Measurements from ENCODE around the gene SLC37A1.
A peak's percentile ranks its signal among the peaks of the same experiment; 100 is the strongest.

Gene SLC37A1

DNA sequence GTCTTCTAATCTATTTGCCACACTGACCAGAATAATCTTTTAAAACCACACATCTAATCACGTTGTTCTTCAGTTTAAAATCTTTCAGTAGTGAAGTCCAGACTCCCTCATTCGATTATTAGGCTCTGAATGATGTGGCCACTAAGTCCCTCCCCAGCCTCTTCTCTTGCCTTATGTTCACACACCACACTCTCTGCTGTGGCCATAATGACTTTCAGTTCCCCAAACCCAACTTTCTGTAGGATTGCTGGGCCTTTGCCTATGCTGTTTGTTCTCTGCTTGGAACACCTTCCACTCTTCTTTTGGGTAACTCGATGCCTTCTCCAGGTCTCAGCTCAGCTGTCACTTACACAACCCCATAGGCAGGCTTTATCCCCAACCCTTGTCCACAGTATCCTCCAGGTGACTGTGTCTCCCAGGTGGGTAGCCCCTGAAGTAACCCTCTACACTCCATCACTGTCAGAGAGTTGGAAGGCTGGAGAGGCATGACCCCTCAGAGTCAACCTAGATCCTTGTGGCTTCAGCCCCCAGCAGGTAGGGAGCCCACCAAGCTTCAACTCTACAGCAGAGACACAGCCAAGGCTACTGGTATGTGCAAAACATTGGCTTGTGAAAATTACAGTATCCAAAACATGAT lies 8.4 kb upstream of the SLC37A1 start:
- no peak for DNase-seq (ENCODE audit: low read depth in 3 of 3)

DNA sequence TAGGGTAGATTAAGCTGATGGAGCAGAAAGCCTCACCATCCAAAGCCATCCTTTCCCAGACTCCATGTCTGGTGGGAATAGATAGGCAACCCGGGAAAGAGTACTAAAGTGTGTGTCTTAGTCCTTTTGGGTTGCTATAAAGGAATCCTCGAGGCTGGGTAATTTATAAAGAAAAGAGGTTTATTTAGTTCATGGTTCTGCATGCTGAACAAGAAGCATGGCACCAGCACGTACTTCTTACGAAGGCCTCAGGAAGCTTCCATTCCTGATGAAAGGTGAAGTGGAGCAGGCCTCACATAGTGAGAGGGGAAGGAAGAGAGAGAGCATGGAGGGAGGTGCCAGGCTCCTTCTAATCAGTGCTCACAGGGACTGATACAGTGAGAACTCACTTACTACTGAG lies 6.2 kb upstream of the SLC37A1 start:
- DNase-seq (ENCODE audit: low read depth in 3 of 3): no peak

DNA sequence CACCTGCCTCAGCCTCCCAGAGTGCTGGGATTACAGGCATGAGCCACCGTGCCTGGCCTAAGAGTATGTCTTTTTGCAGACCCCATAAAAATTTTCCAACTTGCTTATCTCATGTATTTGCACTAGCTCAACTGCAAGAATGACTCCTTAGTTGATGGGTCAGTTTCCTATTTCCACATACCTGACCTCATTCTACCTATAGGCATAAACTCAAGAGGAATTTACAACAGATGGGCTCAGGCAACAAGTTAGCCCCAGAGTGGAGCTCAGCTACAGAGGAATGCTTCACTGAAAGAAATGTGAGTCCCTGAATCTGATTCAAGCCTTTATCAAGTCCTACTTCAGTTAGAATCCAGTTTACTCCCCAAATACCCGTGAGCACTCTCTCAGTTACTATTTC lies 5.3 kb upstream of the SLC37A1 start:
- no peak for DNase-seq (ENCODE audit: low read depth in 3 of 3)

DNA sequence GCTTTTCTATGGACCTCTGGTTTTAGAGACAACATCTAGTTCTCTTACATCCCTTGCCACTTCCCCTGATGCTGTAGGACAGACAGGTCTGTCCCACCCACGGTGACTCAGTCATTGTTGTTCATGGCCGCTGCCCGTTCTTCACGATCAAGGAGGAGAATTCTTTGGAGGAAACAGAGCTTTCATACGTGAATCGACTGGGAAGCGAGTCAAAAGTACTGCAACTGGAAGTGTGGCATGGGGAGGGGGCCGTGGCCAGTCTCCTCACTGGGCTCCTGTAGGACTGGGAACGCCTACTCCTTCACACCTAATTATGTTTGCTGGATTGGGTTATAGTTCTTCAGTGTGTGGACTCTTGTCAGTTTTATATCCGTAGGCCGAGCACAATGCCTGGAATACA lies 4.4 kb upstream of the SLC37A1 start:
- DNase-seq (ENCODE audit: low read depth in 3 of 3): no peak

DNA sequence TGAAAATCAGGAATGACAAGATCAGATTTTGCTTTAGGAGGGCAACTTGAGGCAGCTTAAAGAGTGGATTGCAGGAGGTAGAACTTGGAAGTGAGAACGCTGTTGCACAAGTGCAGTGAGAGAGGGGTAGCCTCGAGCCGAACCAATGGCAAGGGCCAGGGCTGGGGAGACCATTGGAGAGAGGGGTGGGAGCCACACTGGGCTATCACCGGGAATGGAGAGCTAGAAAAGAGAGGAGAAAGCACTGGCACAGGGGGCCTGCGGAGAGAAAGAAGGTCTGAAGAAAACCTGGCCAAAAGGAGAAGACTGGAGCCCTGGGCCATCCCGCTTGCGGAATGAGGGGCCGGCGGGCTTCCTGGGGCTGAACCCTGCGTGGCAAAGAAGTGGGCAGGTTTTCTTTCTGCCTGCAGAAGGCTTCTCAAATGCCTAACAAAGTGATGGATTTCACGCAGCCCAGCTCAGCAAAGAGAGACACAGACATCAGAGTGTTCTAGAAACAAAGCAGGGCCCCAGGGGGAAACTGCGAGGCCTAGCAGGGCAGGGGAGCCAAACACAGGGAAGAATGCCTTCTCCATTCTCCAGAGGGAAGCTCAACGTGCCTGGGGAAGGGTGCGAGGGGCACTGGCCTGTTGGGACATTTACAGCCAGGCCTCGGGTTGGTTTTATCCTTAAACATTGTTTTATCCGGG lies 1.2 kb upstream of the SLC37A1 start:
- no peak for DNase-seq (ENCODE audit: low read depth in 3 of 3)

DNA sequence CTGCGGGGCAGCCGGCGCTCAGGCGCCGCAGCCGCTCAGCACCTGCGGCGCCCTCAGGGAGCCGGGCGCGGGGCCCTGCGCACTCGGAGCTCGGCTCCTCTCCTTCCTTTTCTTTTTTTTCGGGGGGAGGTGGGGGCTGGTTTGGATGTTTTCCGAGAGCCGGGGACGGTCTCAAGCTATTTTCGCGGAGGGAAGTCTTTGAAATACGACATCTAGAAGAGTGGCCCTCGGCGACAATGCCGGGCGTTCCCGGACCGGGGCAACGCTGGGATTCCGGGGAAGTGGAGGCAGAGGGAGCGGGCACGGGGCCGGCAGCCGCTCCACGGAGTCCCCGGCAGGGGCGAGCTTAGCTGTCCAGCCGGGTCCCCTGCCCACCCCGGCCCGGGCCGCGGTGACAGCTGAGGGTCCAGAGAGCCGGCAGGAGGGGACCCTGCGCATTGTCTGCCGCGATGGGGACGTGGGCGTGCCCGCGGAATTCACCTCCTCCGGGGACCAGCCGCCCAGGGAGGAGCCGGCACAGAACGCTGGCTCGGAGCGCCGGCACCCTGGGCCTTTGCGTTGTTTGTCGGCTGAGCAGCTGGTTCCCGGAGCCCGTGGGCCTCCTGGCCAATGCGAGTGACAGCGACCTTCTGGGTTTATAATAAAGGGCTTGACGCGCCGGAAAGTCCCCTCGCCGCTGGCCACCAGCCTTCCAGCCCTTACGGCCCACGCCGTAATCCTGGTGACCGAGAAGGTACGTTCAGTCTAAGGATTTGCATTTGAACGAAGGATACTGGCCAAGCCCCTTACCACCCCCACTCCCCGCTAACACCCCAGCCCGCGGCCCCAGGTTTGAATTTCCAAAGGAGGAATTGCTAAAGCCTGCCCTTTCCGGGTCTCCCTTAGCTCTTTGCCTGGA lies 582 bp downstream of the SLC37A1 start:
- peak in 2 of 3 experiments; percentile 41 to 64 for DNase-seq (ENCODE audit: low read depth in 3 of 3)

DNA sequence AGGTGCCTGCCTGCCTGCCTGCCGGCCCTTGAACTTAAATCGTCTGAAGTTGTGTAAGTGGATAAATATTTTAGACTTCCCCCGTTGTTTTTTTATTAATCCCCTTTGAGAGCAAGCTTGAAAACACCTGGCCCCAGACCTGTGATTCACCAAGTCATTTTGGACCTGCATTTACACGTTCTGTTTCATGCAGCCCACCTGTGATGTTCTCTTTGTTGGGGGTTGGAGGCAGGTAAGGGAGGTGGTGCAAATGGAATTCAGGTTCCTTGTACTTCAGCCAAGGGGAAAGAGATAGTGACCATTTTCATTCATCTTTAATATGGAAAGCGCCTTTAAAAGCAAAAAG lies 1.2 kb downstream of the SLC37A1 start:
- no peak for DNase-seq (ENCODE audit: low read depth in 3 of 3)

DNA sequence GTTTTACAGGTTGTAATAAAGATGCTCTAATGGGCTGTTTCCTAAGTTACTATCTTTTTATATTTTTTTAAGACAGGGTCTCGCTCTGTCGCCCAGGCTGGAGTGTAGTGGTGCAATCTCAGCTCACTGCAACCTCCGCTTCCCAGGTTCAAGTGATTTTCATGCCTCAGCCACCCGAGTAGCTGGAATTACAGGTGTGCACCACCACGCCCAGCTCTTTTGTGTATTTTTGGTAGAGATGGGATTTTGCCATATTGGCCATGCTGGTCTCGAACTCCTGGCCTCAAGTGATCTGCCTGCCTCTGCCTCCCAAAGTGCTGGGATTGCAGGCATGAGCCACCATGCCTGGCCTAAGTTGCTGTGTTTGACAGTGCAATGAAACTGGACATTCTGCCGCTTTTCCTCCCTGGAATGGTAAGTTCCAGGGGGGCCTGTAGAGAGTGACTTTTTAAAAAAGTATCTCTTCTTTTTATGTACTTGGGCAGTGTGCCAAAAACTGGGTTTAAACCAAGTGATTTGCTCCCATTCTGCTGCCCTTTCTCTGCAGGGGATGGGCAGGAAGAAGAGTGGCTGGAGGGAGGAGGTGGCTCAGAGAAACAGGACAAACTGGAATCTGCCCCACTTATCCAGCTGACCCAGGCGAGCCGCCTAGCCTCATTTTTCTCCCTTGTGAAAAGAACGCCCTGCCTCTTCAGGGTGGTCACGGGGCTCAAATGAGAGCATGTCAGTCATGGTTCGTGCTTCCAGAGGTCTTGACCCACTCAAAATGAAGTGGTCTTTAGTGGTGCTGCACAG lies 2.3 kb downstream of the SLC37A1 start:
- DNase-seq (ENCODE audit: low read depth in 3 of 3): no peak

DNA sequence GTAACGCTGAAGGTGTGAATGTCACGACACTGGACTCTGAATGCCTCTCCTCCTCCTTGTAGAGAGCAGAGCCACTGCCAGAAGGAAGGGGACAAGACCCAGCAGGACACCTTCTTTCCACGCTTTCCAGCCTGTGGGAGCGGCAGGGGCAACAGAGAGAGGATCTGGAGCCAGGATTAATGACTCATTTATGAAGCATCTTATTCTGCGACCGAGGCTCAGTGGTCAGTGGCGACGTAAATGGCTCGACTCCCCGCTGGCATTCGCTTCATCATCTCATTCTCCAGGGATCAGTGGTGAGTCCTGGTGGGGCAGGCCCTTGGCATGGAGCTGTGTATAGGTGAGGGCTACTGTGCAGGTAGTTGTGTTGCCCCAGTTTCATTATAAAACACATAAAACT lies 4.6 kb downstream of the SLC37A1 start:
- DNase-seq (ENCODE audit: low read depth in 3 of 3): no peak

DNA sequence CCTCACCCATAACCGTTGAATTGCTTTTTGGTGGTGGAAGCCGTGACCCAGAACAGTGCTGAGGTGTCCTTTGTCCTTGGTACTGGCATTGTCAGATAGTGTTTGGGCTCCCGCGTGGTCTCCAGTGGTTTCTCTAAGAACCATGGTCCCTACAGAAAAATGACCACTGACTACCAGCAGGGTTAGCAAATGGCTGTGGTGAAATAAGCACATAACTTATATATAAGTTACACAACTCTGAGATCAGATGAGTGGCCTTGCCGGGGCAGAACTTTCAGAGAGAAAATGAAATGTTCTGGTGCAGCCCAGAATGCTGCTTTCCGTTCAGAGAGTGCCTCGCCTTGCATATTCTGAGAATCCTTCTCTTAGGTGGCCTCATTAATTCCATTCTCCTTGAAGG lies 5.0 kb downstream of the SLC37A1 start:
- DNase-seq (ENCODE audit: low read depth in 3 of 3): no peak

DNA sequence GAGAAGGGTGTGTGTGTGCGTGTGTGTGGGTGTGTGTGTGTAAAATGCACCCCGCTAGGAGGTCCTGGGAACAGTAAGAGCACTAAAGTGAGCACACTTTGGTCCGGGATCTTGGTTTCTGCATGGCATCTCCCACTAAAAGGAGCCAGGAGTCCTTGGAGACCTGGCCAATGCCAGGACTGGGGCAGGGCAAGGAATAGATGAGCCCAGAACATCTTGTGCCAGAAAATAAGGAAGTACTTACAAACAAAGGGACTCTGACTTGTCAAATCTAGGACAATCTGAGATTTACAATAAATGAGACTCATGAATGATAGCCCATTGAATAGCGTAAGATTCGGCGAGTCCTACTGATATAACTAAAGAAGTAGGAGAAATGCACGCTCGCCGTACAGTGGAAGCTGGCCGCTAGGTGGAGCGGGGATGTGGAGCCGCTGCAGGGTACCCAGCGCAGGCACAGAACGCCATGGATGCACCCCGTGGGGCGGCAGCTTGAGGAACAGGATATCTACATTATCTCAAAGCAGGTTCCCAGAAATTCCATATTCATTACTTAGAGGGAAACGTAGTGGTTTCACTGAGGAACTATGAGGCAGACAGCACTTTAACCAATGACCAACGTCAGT lies 7.1 kb downstream of the SLC37A1 start:
- DNase-seq (ENCODE audit: low read depth in 3 of 3): no peak

DNA sequence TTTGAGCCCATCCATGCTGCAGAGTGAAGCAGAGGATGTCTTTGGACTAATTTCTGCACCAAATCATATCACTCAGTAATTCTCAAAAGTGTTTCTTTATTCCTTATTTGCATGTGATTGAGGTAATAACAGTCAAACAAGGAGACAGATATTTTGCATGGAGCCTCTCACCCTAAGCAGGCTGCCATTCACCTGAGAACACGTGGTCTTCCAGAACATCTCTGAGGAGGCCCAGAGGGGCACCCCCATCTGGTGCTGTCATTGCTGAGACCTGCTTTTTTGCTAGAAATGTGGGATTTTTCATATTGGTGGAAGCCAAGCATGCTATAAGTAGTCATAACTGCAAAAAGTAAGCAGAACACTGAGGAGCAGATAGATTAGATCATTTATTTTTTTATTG lies 7.7 kb downstream of the SLC37A1 start:
- DNase-seq (ENCODE audit: low read depth in 3 of 3): no peak

DNA sequence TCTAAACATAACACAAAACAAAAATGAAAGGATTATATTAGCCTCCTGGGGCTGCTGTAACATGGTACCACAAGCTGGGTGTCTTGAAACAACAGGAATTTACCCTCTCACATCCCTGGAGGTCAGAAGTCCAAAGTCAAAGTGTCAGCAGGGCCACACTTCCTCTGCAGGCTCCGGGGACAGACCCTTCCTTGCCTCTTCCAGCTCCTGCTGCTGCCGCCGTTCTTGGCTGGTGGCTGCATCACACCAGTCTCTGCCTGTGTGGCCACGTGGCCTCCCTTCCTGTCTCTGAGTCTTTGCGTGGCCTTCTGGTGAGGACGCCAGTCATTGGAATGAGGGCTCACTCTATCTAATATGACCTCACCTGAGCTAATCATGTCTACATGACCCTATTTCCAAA lies 8.2 kb downstream of the SLC37A1 start:
- DNase-seq (ENCODE audit: low read depth in 3 of 3): no peak

DNA sequence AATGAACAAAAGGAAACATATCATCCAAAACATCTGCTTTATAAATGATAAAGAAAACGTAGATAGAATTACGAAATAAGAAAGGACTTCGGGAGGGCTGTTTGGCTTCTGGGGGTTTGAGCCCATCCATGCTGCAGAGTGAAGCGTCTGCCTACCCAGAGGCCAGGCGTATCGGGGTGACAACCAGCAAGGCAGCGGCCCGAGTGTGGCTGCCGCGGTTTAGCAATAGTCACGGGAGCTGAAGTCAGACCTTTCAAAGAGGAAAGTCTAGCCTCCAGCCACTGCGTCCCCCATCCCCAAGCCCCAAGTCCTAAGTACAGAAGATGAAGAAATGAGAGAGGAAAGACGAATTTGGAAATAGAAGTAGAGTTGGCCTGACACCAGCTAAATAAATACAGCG lies 8.6 kb downstream of the SLC37A1 start:
- DNase-seq (ENCODE audit: low read depth in 3 of 3): no peak

DNA sequence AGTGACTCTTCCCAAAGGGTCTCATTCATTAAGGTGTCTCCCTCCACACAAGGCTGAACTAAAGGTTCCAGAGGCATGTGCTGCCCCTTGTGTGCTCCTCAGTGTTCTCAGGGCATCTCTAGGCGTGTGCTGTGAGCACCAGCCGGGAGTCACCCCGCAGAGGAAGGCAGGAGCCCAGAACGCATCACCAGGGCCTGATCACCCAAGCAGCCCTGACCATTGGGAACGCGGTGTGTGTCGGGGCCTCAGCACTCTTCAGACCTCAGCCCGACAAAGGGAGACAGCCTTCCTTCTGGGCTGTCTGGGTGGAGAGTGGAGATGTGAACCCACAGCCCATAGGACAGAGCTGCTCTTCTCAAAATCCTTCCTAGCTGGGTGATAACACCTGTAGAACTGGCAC lies 9.1 kb downstream of the SLC37A1 start:
- no peak for DNase-seq (ENCODE audit: low read depth in 3 of 3)

DNA sequence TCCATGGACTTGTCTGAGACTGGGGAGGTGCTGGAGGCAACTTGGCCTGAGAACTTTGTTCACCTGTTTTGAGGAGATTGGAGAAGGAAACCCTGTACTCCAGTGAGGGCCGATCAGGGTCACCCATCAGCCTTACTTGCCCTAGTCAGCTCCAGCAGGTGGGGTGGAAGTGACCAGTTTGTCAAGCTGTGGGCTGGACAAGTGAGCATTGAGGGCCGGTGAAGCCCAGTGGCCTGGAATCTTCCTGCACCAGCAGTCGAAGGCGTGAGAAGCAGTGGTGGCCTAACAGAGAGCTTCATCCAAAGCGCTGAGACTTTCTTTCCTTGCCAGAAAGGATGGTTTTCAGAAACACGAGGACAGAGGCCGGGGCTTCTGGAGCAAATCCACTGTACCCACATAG lies 9.6 kb downstream of the SLC37A1 start:
- no peak for DNase-seq (ENCODE audit: low read depth in 3 of 3)

DNA sequence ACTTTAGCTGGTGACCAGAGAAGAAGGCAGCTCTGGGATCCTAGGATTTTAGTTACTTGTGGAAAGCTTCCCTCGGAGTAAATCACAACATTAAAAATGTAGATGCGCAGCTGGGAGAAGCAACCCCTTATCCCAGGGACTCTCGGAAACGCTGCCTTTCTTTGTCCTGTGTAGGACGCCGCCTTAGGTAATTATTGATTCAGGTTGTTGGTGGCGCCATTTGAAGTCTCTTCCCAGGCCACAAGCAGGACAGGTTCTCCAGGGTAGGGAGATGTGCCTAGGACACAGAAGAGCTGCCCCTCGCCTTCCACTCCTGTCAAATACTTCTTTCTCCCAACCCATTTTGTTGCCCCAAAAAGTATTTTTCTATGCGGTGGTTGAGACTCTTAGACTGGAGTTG lies 10.3 kb downstream of the SLC37A1 start:
- no peak for DNase-seq (ENCODE audit: low read depth in 3 of 3)

DNA sequence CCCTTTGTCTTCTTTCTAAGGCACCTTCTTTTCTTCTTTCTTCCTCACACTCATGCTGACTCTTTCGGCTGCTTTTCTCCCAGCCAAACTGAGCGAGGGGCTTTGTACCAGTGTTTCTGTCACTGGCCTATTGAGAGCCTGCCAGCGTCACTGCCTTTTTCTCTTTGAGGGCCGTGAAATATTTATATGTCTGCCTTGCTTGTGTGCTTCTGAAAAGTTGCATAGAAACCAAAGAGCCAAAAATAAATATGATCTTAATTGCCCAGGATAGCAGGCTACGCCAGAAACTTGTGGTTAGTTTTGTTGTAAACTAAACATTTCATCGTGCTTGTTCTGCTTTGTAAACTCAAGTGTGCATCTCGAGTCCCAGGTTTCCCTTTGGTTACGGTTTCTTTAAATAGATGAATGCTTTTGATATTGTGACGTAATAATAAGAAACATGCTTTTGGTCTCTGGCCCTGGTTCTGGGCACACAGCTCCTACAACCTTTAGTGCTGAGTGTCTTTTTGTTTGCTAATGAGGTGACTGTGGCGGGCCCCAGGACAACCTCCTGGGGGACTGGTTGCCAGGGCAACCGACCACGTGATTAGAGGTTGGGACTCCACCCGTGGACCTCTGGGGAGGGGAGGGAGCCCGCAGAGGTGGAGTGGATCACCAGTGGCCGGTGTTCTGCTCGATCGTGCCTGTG lies 10.8 kb downstream of the SLC37A1 start:
- DNase-seq (ENCODE audit: low read depth in 3 of 3): no peak

DNA sequence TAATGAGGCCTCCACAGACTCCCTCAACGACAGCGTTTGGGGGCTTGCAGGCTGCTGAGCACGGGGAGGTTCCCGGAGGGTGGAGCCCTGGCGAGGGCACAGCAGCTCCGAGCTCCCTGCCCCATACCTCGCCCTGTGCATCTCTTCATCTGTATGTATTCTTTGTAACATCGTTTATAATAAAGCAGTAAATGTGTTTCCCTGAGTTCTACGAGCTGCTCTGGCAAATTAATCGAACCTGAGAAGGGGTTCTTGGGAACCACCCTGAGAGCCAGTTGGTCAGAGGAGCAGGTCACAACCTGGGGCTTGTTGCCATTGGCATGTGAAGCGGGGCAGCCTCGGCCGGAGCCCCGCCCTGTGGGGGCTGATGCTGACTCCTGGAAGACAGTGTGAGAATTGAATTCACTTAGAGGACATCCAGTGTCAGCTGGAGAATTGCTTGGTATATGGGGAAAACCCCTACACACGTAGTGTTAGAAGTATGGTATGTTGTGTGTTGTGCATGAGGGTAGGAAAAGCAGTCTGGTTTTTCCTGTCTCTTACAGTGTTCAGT lies 11.5 kb downstream of the SLC37A1 start:
- no peak for DNase-seq (ENCODE audit: low read depth in 3 of 3)

DNA sequence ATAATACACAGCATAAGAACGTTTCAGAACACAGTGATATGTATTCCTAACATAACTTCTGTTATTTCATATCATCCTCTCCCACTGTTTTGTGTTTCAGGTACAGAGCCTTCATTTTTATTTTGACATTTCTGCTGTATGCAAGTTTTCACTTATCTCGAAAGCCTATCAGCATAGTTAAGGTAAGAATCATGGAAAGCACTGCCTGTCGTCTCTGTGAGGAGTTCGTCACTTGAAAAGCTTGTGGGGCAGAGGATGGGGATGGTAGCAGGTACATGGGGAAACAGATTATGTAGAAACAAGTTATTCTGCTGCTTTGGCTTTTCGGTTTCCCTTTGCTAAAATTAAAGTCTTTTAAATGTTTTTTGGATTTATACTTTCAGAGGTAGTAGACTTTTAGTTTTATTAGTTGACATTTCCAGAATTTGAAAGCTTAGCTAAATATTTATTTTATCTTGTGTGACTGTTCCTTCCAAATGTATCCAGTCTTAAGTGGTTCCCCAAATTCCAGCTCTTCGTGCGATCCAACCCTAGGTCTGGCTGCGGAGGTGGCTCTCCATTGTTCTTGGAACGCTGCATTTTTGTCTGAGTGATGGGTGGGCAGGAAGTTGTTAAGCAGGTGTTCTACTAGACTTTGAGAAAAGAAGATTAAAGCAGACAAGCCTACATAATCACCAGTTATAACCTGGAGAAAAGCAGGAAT lies 12.2 kb downstream of the SLC37A1 start:
- no peak for DNase-seq (ENCODE audit: low read depth in 3 of 3)
